HepG2 (cell line): ENCODE measurements around the gene JADE2. TPM values are rescaled to one million over a fixed set of nuclear protein-coding genes. Genes with fewer than 3 reads are reported as not detected.
A peak's percentile ranks its signal among the peaks of the same experiment; 100 is the strongest.

Experiments used
- ATAC-seq: fragments of 200-7000 bp; cut with Tn5 transposase; 3 replicates; pipeline ENCODE4 v1.9.1; 2020; ENCODE audit warnings: mild to moderate bottlenecking, moderate library complexity
- BruUV-seq: library from RNA; stranded (reverse); fragments of 400-500 nt; replicated peaks from 2 replicates; lab custom pipeline; 2021; lab: Mats Ljungman, UMichigan
- CTCF ChIA-PET: fragments of 300-600 bp; formaldehyde crosslinking; extraction: SDS; loops from one replicate; lab custom pipeline; 2021; ENCODE audit warnings: low total read pairs, inconsistent platforms, low intra/inter-chr PET ratio; lab: Yijun Ruan, JAX
- POLR2A ChIA-PET: fragments of 350-600 bp; sonication (Branson Sonifier 250); formaldehyde crosslinking; loops from one replicate; lab custom pipeline; 2020; ENCODE audit warnings: antibody characterized with exemption, inconsistent platforms; lab: Yijun Ruan, JAX
- DNase-seq: peaks from one replicate; pipeline ENCODE4 v3.0.0-alpha.2; 2015; ENCODE audit warnings: low spot score
- FAIRE-seq: peaks from 3 replicates; lab custom pipeline; 2011; peaks lifted over from hg19 to GRCh38; lab: Jason Lieb, UNC
- H2AFZ ChIP-seq: one replicate; pipeline ENCODE4 v1.6.1; 2011; ENCODE audit warnings: low read length, inconsistent platforms
- H3K27ac ChIP-seq: fragments of 300-600 bp; 3 replicates; pipeline ENCODE4 v1.8.0; 2011; ENCODE audit warnings: mixed run types, mild to moderate bottlenecking, mixed read lengths, low read length, inconsistent platforms; ENCODE audit not compliant: insufficient read depth; ENCODE audit errors: extremely low read length
- H3K27me3 ChIP-seq, 2 experiments: fragments of 200-600 bp in 1 of 2; 2 replicates in 1 of 2; 3 replicates in 1 of 2; pipeline versions ENCODE4 v1.6.0 to v1.8.0; 2011; ENCODE audit warnings: low read length in 2 of 2, mild to moderate bottlenecking in 2 of 2, moderate library complexity in 2 of 2, inconsistent platforms in 1 of 2; ENCODE audit not compliant: insufficient read depth in 2 of 2, control insufficient read depth in 1 of 2
- H3K36me3 ChIP-seq, 2 experiments: fragments of 200-600 bp in 1 of 2; replicated peaks in 1 of 2; 2 replicates in 1 of 2; 3 replicates in 1 of 2; pipeline versions ENCODE4 v1.5.1 to v1.8.0; 2011; ENCODE audit warnings: low read length in 2 of 2, inconsistent platforms in 1 of 2; ENCODE audit not compliant: insufficient read depth in 2 of 2, control insufficient read depth in 1 of 2
- H3K4me1 ChIP-seq: 2 replicates; pipeline ENCODE4 v1.5.1; 2012; ENCODE audit warnings: low read length, inconsistent platforms; ENCODE audit not compliant: insufficient read depth
- H3K4me2 ChIP-seq: 2 replicates; pipeline ENCODE4 v1.6.0; 2011; ENCODE audit warnings: low read depth, low read length, inconsistent platforms
- H3K4me3 ChIP-seq, 3 experiments: fragments of 200-600 bp in 1 of 3; sonication (generic), shearing (Covaris generic) in 1 of 3; replicated peaks in 1 of 3; 2 replicates each; pipeline ENCODE4 v1.5.1; 2011 to 2016; ENCODE audit warnings: low read length in 3 of 3, inconsistent platforms in 2 of 3, low read depth in 2 of 3, mild to moderate bottlenecking in 2 of 3, control low read depth in 1 of 3, mixed read lengths in 1 of 3; ENCODE audit not compliant: insufficient read depth in 1 of 3
- H3K79me2 ChIP-seq: one replicate; pipeline ENCODE4 v1.6.1; 2011; ENCODE audit warnings: low read length, inconsistent platforms; ENCODE audit not compliant: insufficient read depth
- H3K9ac ChIP-seq: 2 replicates; pipeline ENCODE4 v1.6.0; 2011; ENCODE audit warnings: mild to moderate bottlenecking, low read depth, low read length, inconsistent platforms; ENCODE audit not compliant: insufficient read depth
- H3K9me3 ChIP-seq: 2 replicates; pipeline ENCODE4 v1.5.1; 2012; ENCODE audit warnings: mild to moderate bottlenecking, low read length
- H4K20me1 ChIP-seq: 2 replicates; pipeline ENCODE4 v1.6.0; 2011; ENCODE audit warnings: inconsistent platforms, mild to moderate bottlenecking, low read length, moderate library complexity; ENCODE audit not compliant: insufficient read depth
- HOXA3 ChIP-seq: sonication (generic); formaldehyde crosslinking; IDR thresholded peaks from 2 replicates; pipeline ENCODE4 v1.5.0; 2020; ENCODE audit warnings: missing genetic modification reagents
- KDM4B ChIP-seq: sonication (generic); formaldehyde crosslinking; IDR thresholded peaks from 2 replicates; pipeline ENCODE4 v1.4.0; 2020; ENCODE audit warnings: missing genetic modification reagents
- KLF9 ChIP-seq: IDR thresholded peaks from 2 replicates; pipeline ENCODE4 v1.6.1; 2016; ENCODE audit warnings: low read depth
- MYC ChIP-seq: sonication (generic); formaldehyde crosslinking; IDR thresholded peaks from 2 replicates; pipeline ENCODE4 v1.9.0; 2021; ENCODE audit warnings: missing genetic modification reagents, borderline replicate concordance
- POLR2AphosphoS2 ChIP-seq: IDR thresholded peaks from 2 replicates; pipeline ENCODE4 v1.6.1; 2011; ENCODE audit warnings: low read depth, low read length, improper control_type of control experiment
- REST ChIP-seq, 2 experiments: IDR thresholded peaks; 2 replicates each; pipeline ENCODE4 v1.6.1; 2011 to 2012; ENCODE audit warnings: low read length in 2 of 2, borderline replicate concordance in 1 of 2, low read depth in 1 of 2, mild to moderate bottlenecking in 1 of 2, moderate library complexity in 1 of 2
- SALL1 ChIP-seq: sonication (generic); formaldehyde crosslinking; IDR thresholded peaks from 2 replicates; pipeline ENCODE4 v1.8.0; 2022; ENCODE audit warnings: mild to moderate bottlenecking, missing genetic modification reagents
- TFDP2 ChIP-seq: sonication (generic); formaldehyde crosslinking; IDR thresholded peaks from 2 replicates; pipeline ENCODE4 v1.4.0; 2020; ENCODE audit warnings: missing genetic modification reagents
- YEATS2 ChIP-seq: sonication (generic); formaldehyde crosslinking; IDR thresholded peaks from 2 replicates; pipeline ENCODE4 v1.4.0; 2020; ENCODE audit warnings: missing genetic modification reagents, borderline replicate concordance
- YY1 ChIP-seq: IDR thresholded peaks from 2 replicates; pipeline ENCODE4 v1.6.1; 2011; ENCODE audit warnings: low read length, low read depth, moderate library complexity, mild to moderate bottlenecking; ENCODE audit not compliant: insufficient read depth, insufficient replicate concordance
- ZBTB21 ChIP-seq: sonication (generic); formaldehyde crosslinking; IDR thresholded peaks from 2 replicates; pipeline ENCODE4 v1.4.0; 2020; ENCODE audit warnings: missing genetic modification reagents
- ZNF501 ChIP-seq: sonication (generic); formaldehyde crosslinking; IDR thresholded peaks from 2 replicates; pipeline ENCODE4 v1.5.1; 2020; ENCODE audit warnings: mild to moderate bottlenecking, moderate library complexity, missing genetic modification reagents
- ZNF674 ChIP-seq: sonication (generic); formaldehyde crosslinking; IDR thresholded peaks from 2 replicates; pipeline ENCODE4 v1.5.0; 2020; ENCODE audit warnings: low read depth, mild to moderate bottlenecking, missing genetic modification reagents
- ZNF687 ChIP-seq: sonication (generic); formaldehyde crosslinking; IDR thresholded peaks from 2 replicates; pipeline ENCODE4 v1.5.1; 2020; ENCODE audit warnings: mild to moderate bottlenecking, missing genetic modification reagents, moderate library complexity
- ZNF775 ChIP-seq: sonication (generic); formaldehyde crosslinking; IDR thresholded peaks from 2 replicates; pipeline ENCODE4 v1.4.0; 2020; ENCODE audit warnings: missing genetic modification reagents, mild to moderate bottlenecking, moderate library complexity, borderline replicate concordance
- ZSCAN21 ChIP-seq: sonication (generic); formaldehyde crosslinking; IDR thresholded peaks from 2 replicates; pipeline ENCODE4 v1.8.0; 2022; ENCODE audit warnings: mild to moderate bottlenecking, missing genetic modification reagents, moderate library complexity, borderline replicate concordance
- WGBS: methylation state at CpG from one replicate; pipeline ENCODE4 v1.1.6; 2017; ENCODE audit warnings: low lambda C conversion rate; 5-methylcytosine and 5-hydroxymethylcytosine counted together
- in situ Hi-C: cut with HindIII; loops from 2 replicates; pipeline ENCODE4 v1.10.0; 2017; ENCODE audit warnings: low pct_unique_long_range_greater_than_20kb; ENCODE audit not compliant: extremely low pct_ligation_motif_present
- intact Hi-C: fragments of 100-400 bp; cut with micrococcal nuclease; formaldehyde crosslinking; loops from one replicate; pipeline ENCODE4 v1.10.0; 2022; ENCODE audit not compliant: unreplicated experiment
- polyA plus RNA-seq, 8 experiments: library from polyadenylated mRNA; depleted of rRNA in 3 of 8; stranded (reverse) in 7 of 8; unstranded in 1 of 8; fragments of >200 nt; fragmentation: Illumina TruSeq in 4 of 8; extraction: Trizol in 4 of 8; gene quantifications; 2 replicates each; pipeline versions ENCODE4 v1.2.1 to v1.2.3, GENCODE V29; 2011 to 2016; ENCODE audit warnings: low read depth in 4 of 8, missing spikeins in 1 of 8, mixed read lengths in 1 of 8; ENCODE audit not compliant: insufficient read depth in 1 of 8
- total RNA-seq, 5 experiments: library from RNA; depleted of rRNA; stranded (reverse); fragments of >200 nt; fragmentation: Illumina TruSeq; extraction: Trizol; gene quantifications; 2 replicates each; pipeline ENCODE4 v1.2.3, GENCODE V29; 2016; ENCODE audit warnings: low read depth in 1 of 5

JADE2 gene
- total and polyA plus RNA-seq, 2 of the 13 experiments (the other 11 are each of a cell fraction or from before 2014, with no cell fraction given): 7.5 to 15.1 TPM

GRCh38 chr5:134541736-134542376 is 16.4 kb downstream of the JADE2 start:
- no TSS peak for BruUV-seq
- H3K27ac ChIP-seq: no peak overlapping the region
- intact Hi-C loops: no loop called here
- CTCF ChIA-PET: no interaction called here
- no peaks in the 10 kb centered on the region for H3K4me1 ChIP-seq
- no peak overlapping the region for H3K4me2 ChIP-seq
- no peak for FAIRE-seq
- no peaks in the 10 kb centered on the region for H3K79me2 ChIP-seq
- WGBS: 100% methylated on average over 2 of the region's 4 CpGs
- H3K36me3 ChIP-seq: peaks cover 12 to 47% of the 10 kb centered on the region in 2 experiments; a peak in 4 of 5 replicates
- no peak for DNase-seq
- H3K4me3 ChIP-seq: no peak overlapping the region
- no peaks in the 10 kb centered on the region for H3K9me3 ChIP-seq
- H3K9ac ChIP-seq: no peak overlapping the region
- in situ Hi-C loops: no loop called here
- H2AFZ ChIP-seq: no peak overlapping the region
- H4K20me1 ChIP-seq: no peaks in the 10 kb centered on the region
- ATAC-seq: peak; percentile 66
- POLR2A ChIA-PET: no interaction called here
- no peaks in the 10 kb centered on the region for H3K27me3 ChIP-seq
- 0 out of 2 replicates have a peak, but pooled peaks have one; percentile 9 for TF ChIP-seq ZNF687 (CRISPR knock-in tag)
- TF ChIP-seq ZBTB21 (CRISPR knock-in tag): no peak
- TF ChIP-seq ZNF501 (CRISPR knock-in tag): no peak
- no peak for TF ChIP-seq ZSCAN21
- no peak for TF ChIP-seq KDM4B (CRISPR knock-in tag)
- TF ChIP-seq REST (IDR thresholded peaks at IDR 0.05; ENCODE audit: borderline replicate concordance in 1 of 2, low read depth in 1 of 2, low read length in 2 of 2): peak; percentile 89 to 95
- no peak for TF ChIP-seq ZNF674 (CRISPR knock-in tag)
- no peak for TF ChIP-seq POLR2AphosphoS2
- peak; percentile 17; the same call in 1 of the 2 replicates for TF ChIP-seq SALL1
- TF ChIP-seq YEATS2 (CRISPR knock-in tag): no peak
- TF ChIP-seq MYC (CRISPR knock-in tag): no peak
- TF ChIP-seq YY1: no peak
- no peak for TF ChIP-seq KLF9 (CRISPR knock-in tag)
- no peak for TF ChIP-seq ZNF775 (CRISPR knock-in tag)
- TF ChIP-seq HOXA3 (CRISPR knock-in tag): 0 out of 2 replicates have a peak, but pooled peaks have one; percentile 14
- no peak for TF ChIP-seq TFDP2 (CRISPR knock-in tag)
